C4-2B (cell line): ENCODE results near the gene ENDOU.

ENCODE experiments used
- CTCF ChIP-seq: fragments of 450-650 bp; conservative IDR thresholded peaks from 2 replicates; pipeline ENCODE4 v1.5.1; 2017; ENCODE audit warnings: mild to moderate bottlenecking
- ZFX ChIP-seq: fragments of 450-650 bp; IDR thresholded peaks from 2 replicates; pipeline ENCODE4 v1.6.1; 2017

- TF ChIP-seq CTCF (no peak), ZFX (no peak)
Measured at GRCh38 chr12:47750916-47751470, 25.7 kb upstream of the ENDOU start.
